ENCODE measurements around the gene CKAP5. TPM values are rescaled to one million over a fixed set of nuclear protein-coding genes. Genes with fewer than 3 reads are reported as not detected.

Gene CKAP5
- total and polyA plus RNA-seq, 4 donors: 96.2 to 187 (median 128) TPM

DNA sequence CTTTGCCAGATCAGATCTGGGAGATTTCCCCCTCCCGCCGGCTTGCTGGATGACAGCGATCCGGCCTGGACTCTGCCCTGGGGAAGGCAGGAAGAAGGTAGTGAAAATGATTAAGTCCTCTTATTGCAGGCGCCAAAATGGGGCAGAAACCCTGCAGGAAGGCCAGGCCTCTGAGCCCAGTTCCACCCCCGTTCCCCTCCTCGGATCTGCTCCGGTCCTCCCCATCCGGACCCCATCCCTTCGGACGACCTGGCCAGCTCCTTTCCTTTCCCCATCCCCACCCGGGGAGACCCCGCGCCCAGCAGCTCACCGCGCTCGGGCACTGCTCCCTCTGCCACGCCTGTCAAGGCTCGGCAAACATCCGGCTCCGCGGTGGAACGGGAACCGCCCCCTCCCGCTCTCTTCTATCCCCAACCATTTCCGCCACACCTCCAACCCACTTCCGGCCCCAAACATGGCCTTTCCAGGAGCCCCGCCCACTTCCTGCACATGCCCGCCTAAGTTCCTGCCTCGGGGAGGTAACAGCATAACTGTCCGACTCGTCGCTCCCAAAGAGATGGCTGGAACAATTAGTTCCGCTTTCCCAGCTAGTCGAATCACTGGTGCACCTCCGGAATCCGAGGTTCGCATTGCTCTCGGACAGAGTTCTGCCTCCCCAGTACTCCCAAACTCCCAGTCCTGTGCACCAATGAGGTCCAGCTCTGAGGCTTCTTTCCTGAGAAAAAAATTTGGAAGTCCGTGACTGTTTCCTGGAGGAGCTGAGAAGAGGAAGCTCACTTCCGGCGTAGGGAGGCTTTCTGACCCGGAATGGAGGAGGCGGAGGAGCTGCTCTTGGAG is 145.6 kb downstream of the CKAP5 start, which contains the start of the genes ARHGAP1 and ZNF408:
Gene ARHGAP1 (minus strand): TSS at position 379 of the 837 bp plus-strand sequence. CDS start 4,512 bp downstream, outside the sequence.
Gene ZNF408 (plus strand): TSS at position 791 of the 837 bp plus-strand sequence. CDS start 17 bp downstream, at position 808.
- H3K27me3 ChIP-seq (ENCODE audit: control insufficient read depth, insufficient read depth, low read length): no peaks in the 10 kb centered on the region
- H3K36me3 ChIP-seq (ENCODE audit: control insufficient read depth, insufficient read depth, low read length): peaks cover 48% of the 10 kb centered on the region
- H3K27ac ChIP-seq (ENCODE audit: low read depth, low read length): peak within 1 kb of the TSS; percentile 97
- no peaks in the 10 kb centered on the region for H3K9me3 ChIP-seq (ENCODE audit: control insufficient read depth, insufficient read depth, low read length)
- H3K4me3 ChIP-seq (ENCODE audit: low read depth, low read length): peak within 1 kb of the TSS; percentile 89
- under 1% methylated on average over 41 of the region's 44 CpGs for WGBS (ENCODE audit: insufficient coverage)
- peaks cover 51% of the 10 kb centered on the region for H3K4me1 ChIP-seq (ENCODE audit: control insufficient read depth, insufficient read depth, low read length)
- peak; percentile 93 to 100 (median 98) for DNase-seq (ENCODE audit: low read depth in 4 of 6, low spot score in 6 of 6)

DNA sequence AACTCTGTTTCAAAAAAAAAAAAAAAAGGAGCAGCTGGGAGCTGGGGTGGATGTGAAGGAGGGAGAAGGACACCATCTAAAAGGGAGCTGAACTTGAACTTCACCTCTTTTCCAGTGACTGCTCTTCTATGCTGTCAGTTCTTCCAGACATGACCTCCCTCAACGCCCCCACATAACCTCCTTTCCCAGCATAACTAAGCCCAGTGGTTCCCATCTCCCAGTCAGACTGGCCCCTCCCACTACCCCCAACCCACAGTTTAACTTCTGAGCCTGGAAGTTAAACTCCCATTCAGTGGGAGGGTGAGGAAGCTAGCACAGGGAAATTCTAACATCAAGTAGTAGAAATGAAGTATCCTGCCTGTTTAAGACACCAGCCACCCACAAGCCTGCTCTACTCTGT is 147.5 kb downstream of the CKAP5 start:
- Histone ChIP-seq H3K27me3 (ENCODE audit: control insufficient read depth, insufficient read depth, low read length) (no peaks in the 10 kb centered on the region), H3K4me3 (ENCODE audit: low read depth, low read length) (no peak overlapping the region), H3K27ac (ENCODE audit: low read depth, low read length) (no peak overlapping the region), H3K36me3 (ENCODE audit: control insufficient read depth, insufficient read depth, low read length) (peaks cover 48% of the 10 kb centered on the region), H3K4me1 (ENCODE audit: control insufficient read depth, insufficient read depth, low read length) (peaks cover 69% of the 10 kb centered on the region), H3K9me3 (ENCODE audit: control insufficient read depth, insufficient read depth, low read length) (no peaks in the 10 kb centered on the region)
- WGBS (ENCODE audit: insufficient coverage): no CpG with 5 or more reads among the region's 1 CpG
- DNase-seq (ENCODE audit: low read depth in 4 of 6, low spot score in 6 of 6): no peak

DNA sequence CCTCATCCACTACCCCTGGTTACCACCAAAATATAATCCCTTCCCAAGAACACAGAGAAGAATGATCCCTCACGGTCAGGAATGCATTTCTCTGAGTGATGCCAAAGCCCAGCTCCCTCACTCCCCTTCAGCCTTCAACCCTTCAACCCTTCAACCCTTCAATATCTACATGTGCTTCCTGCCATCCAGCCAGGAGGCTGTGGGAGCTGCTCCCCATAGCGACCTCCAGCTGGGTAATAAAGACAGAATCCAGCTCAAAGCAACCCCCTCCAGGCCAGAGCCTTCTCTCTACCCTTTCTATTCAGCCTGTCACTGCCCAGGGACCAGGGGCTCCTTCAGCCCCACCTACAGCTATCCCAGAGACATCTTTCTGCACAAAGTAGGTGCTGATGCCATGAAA is 148.4 kb downstream of the CKAP5 start:
- peaks cover 71% of the 10 kb centered on the region for H3K4me1 ChIP-seq (ENCODE audit: control insufficient read depth, insufficient read depth, low read length)
- peak overlapping the region; percentile 69 for H3K27ac ChIP-seq (ENCODE audit: low read depth, low read length)
- H3K4me3 ChIP-seq (ENCODE audit: low read depth, low read length): no peak overlapping the region
- H3K27me3 ChIP-seq (ENCODE audit: control insufficient read depth, insufficient read depth, low read length): no peaks in the 10 kb centered on the region
- WGBS (ENCODE audit: insufficient coverage): 26% methylated on average over 2 of the region's 2 CpGs
- no peak for DNase-seq (ENCODE audit: low read depth in 4 of 6, low spot score in 6 of 6)
- no peaks in the 10 kb centered on the region for H3K9me3 ChIP-seq (ENCODE audit: control insufficient read depth, insufficient read depth, low read length)
- H3K36me3 ChIP-seq (ENCODE audit: control insufficient read depth, insufficient read depth, low read length): peaks cover 49% of the 10 kb centered on the region

DNA sequence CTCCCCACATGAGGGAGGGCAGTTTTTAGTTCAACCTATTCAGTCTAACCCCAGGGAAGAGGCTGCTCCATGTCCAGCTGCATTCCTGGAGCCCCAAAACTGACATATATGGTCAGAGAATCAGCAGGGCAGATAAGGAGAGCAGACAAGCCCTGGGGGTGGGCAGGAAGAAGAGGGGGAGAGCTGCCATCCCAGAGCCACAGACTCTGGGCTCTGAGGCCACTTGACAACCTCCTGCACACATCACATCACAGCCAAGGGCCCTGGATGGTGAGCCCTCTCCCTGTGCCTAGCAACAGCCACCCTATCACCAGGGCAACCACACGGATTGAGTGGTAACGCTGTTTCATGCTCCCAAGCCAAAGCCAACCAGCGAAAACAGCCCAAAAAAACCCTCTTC is 148.8 kb downstream of the CKAP5 start:
- Histone ChIP-seq H3K36me3 (ENCODE audit: control insufficient read depth, insufficient read depth, low read length) (peaks cover 46% of the 10 kb centered on the region), H3K4me3 (ENCODE audit: low read depth, low read length) (no peak overlapping the region), H3K9me3 (ENCODE audit: control insufficient read depth, insufficient read depth, low read length) (no peaks in the 10 kb centered on the region), H3K27me3 (ENCODE audit: control insufficient read depth, insufficient read depth, low read length) (no peaks in the 10 kb centered on the region), H3K27ac (ENCODE audit: low read depth, low read length) (peak overlapping the region; percentile 69), H3K4me1 (ENCODE audit: control insufficient read depth, insufficient read depth, low read length) (peaks cover 71% of the 10 kb centered on the region)
- DNase-seq (ENCODE audit: low read depth in 4 of 6, low spot score in 6 of 6): peak in 3 of 6 donors; percentile 42 to 78 (median 61)
- 43% methylated on average over 3 of the region's 3 CpGs for WGBS (ENCODE audit: insufficient coverage)

DNA sequence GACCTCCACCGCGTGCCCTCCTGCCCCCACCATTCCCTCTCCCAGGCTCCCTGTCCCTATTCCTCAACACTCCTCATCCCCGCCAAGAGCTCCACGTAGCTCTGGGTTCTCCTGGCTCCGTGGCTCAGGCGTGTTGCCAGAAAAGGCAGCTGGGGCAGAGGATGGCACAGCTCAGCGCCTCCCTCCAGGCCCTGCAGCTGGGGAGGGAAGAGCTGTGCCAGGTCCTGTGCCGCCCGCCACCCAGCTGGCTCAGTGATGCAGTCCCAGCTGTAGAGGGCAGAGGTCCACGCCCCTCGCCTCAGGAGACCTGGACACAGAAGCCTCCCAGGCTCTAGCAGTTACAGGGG is 149.9 kb downstream of the CKAP5 start:
- H3K27me3 ChIP-seq (ENCODE audit: control insufficient read depth, insufficient read depth, low read length): no peaks in the 10 kb centered on the region
- no peak overlapping the region for H3K4me3 ChIP-seq (ENCODE audit: low read depth, low read length)
- 49% methylated on average over 10 of the region's 11 CpGs for WGBS (ENCODE audit: insufficient coverage)
- H3K27ac ChIP-seq (ENCODE audit: low read depth, low read length): no peak overlapping the region
- DNase-seq (ENCODE audit: low read depth in 4 of 6, low spot score in 6 of 6): peak in 2 of 6 donors; percentile 43 to 71
- peaks cover 64% of the 10 kb centered on the region for H3K4me1 ChIP-seq (ENCODE audit: control insufficient read depth, insufficient read depth, low read length)
- H3K36me3 ChIP-seq (ENCODE audit: control insufficient read depth, insufficient read depth, low read length): peaks cover 52% of the 10 kb centered on the region
- H3K9me3 ChIP-seq (ENCODE audit: control insufficient read depth, insufficient read depth, low read length): no peaks in the 10 kb centered on the region

DNA sequence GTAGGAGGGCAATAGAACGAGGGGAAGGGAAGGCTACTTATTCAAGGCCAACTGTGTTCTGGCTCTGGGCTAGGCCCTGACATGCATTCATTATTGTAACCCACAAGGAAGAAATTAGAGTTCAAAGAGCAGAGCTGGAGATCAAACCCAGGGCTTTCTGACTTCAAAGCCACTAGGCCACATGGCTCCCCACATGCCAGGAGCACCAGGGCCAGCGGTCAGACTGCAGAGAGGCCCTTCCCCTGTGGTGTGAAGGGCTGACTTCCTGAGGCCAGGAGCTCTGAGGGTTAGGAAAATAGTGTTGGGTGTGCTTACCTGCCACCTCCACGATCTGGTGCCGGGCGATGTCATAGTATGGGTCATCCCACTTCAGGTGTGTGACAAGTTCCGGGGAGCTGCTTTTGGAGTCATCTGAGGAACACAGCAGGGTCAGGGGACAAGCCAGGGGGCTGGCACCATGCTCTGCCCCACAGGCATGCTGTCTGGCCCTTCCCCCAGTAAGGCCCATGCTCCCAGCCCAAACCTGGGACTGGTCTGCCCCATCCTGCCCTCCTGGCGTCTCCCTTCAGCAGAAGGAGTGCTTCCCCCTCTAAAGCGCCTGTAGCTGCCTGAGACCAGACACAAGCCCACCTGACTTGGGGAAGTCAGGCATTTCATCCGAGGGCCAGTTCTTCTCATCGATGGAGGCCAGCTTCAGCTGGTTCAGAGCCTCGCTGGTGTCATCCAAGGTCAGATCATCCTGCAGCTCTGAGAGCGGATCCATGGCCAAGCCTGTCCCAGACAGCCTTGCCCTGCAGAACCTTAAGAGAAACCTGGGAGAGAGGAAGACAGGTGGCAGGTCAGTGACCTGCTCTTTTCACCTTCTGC is 150.5 kb downstream of the CKAP5 start:
- no peak for DNase-seq (ENCODE audit: low read depth in 4 of 6, low spot score in 6 of 6)
- Histone ChIP-seq H3K4me3 (ENCODE audit: low read depth, low read length) (no peak overlapping the region), H3K36me3 (ENCODE audit: control insufficient read depth, insufficient read depth, low read length) (peaks cover 56% of the 10 kb centered on the region), H3K9me3 (ENCODE audit: control insufficient read depth, insufficient read depth, low read length) (no peaks in the 10 kb centered on the region), H3K27me3 (ENCODE audit: control insufficient read depth, insufficient read depth, low read length) (no peaks in the 10 kb centered on the region), H3K4me1 (ENCODE audit: control insufficient read depth, insufficient read depth, low read length) (peaks cover 63% of the 10 kb centered on the region), H3K27ac (ENCODE audit: low read depth, low read length) (no peak overlapping the region)
- 89% methylated on average over 11 of the region's 12 CpGs for WGBS (ENCODE audit: insufficient coverage)

DNA sequence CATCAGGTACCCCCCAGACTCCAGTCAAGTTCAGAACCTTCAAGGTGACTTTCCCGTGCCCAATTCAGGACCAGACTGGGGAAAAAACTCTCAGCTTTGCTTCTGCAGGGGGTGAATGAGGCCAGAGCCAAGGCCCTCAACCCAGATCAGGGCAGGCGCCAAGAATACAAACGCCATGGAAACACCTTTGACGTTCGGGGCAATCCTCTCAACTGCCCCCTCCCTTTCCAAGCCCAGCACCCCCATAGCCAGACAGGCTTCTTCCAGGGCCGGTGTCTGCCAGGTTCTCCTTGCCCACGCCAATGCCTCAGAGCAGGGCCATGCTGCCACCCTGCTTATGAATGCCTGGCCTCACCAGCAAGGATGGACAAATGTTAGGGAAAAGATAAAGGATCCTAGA is 151.5 kb downstream of the CKAP5 start:
- H3K9me3 ChIP-seq (ENCODE audit: control insufficient read depth, insufficient read depth, low read length): no peaks in the 10 kb centered on the region
- H3K4me1 ChIP-seq (ENCODE audit: control insufficient read depth, insufficient read depth, low read length): peaks cover 59% of the 10 kb centered on the region
- H3K4me3 ChIP-seq (ENCODE audit: low read depth, low read length): no peak overlapping the region
- no peak for DNase-seq (ENCODE audit: low read depth in 4 of 6, low spot score in 6 of 6)
- peaks cover 60% of the 10 kb centered on the region for H3K36me3 ChIP-seq (ENCODE audit: control insufficient read depth, insufficient read depth, low read length)
- no peaks in the 10 kb centered on the region for H3K27me3 ChIP-seq (ENCODE audit: control insufficient read depth, insufficient read depth, low read length)
- no peak overlapping the region for H3K27ac ChIP-seq (ENCODE audit: low read depth, low read length)
- WGBS (ENCODE audit: insufficient coverage): 81% methylated on average over 7 of the region's 7 CpGs

DNA sequence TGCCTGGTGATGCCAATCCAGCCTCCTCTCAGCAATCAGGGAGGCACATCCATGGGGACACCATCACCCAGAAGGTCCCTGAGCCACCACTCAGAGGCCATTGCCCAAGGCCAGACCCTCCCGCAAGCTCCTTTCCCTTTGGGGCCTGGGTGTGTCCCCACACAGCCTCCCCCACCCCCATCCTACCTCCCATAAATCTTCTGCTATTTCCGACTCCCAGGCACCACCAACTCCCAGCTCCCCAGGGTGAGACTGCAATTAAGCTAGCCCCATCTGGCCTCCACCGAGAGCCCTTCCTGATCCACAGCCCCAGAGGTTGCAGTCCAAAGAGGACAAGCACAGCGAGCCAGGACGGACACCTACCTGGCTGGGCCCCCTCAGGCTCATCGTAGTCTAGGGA is 152.0 kb downstream of the CKAP5 start:
- no peak overlapping the region for H3K27ac ChIP-seq (ENCODE audit: low read depth, low read length)
- DNase-seq (ENCODE audit: low read depth in 4 of 6, low spot score in 6 of 6): no peak
- no peaks in the 10 kb centered on the region for H3K27me3 ChIP-seq (ENCODE audit: control insufficient read depth, insufficient read depth, low read length)
- no peaks in the 10 kb centered on the region for H3K9me3 ChIP-seq (ENCODE audit: control insufficient read depth, insufficient read depth, low read length)
- H3K36me3 ChIP-seq (ENCODE audit: control insufficient read depth, insufficient read depth, low read length): peaks cover 60% of the 10 kb centered on the region
- no peak overlapping the region for H3K4me3 ChIP-seq (ENCODE audit: low read depth, low read length)
- 69% methylated on average over 5 of the region's 6 CpGs for WGBS (ENCODE audit: insufficient coverage)
- peaks cover 53% of the 10 kb centered on the region for H3K4me1 ChIP-seq (ENCODE audit: control insufficient read depth, insufficient read depth, low read length)

DNA sequence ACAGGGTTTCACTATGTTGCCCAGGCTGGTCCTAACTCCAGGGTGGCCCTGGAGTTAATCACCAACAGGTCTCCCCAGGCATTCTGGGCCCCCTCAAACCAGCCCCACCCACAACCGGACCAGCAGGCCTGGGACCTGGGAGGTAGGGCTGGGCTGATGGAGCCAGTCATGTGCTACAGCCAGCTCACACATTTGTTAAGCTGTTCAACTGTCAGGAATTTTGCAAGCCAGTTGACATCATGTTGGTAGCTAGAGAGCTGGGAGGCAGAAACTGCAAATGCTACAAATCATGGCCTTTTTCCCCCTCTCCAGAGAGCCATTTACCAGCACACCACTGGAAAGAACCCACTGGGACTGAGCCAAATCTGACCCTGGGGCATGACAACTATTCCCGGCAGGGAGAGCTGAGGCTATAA is 152.5 kb downstream of the CKAP5 start:
- no peaks in the 10 kb centered on the region for H3K27me3 ChIP-seq (ENCODE audit: control insufficient read depth, insufficient read depth, low read length)
- H3K9me3 ChIP-seq (ENCODE audit: control insufficient read depth, insufficient read depth, low read length): no peaks in the 10 kb centered on the region
- DNase-seq (ENCODE audit: low read depth in 4 of 6, low spot score in 6 of 6): peak in 1 of 6 donors; percentile 47
- no peak overlapping the region for H3K4me3 ChIP-seq (ENCODE audit: low read depth, low read length)
- H3K4me1 ChIP-seq (ENCODE audit: control insufficient read depth, insufficient read depth, low read length): peaks cover 51% of the 10 kb centered on the region
- peak overlapping the region; percentile 40 for H3K27ac ChIP-seq (ENCODE audit: low read depth, low read length)
- WGBS (ENCODE audit: insufficient coverage): 82% methylated on average over 1 of the region's 2 CpGs
- peaks cover 60% of the 10 kb centered on the region for H3K36me3 ChIP-seq (ENCODE audit: control insufficient read depth, insufficient read depth, low read length)

All from spinal cord (tissue), 10 donors.